HEK293T (cell line): ENCODE results near the gene ATP9A.
"Not testable (repeated sequence)": the region's sequence is repeated elsewhere in the genome, so short reads cannot be mapped to it uniquely, and the experiment has no call there.

ENCODE experiments used
- CTCF ChIA-PET: fragments of 350-600 bp; formaldehyde crosslinking; extraction: SDS; loops from one replicate; lab custom pipeline; 2021; ENCODE audit warnings: antibody characterized with exemption, inconsistent platforms; lab: Yijun Ruan, JAX
- POLR2A ChIA-PET: fragments of 350-600 bp; formaldehyde crosslinking; extraction: SDS; loops from one replicate; lab custom pipeline; 2020; ENCODE audit warnings: antibody characterized with exemption, inconsistent platforms; lab: Yijun Ruan, JAX
- DNase-seq: peaks from one replicate; pipeline ENCODE4 v3.0.0; 2012; ENCODE audit warnings: mixed read lengths; ENCODE audit errors: extremely low spot score
- ARNT ChIP-seq: fragments of 450-650 bp; IDR thresholded peaks from 2 replicates; pipeline ENCODE4 v1.6.1; 2017; ENCODE audit warnings: mild to moderate bottlenecking
- BHLHE40 ChIP-seq: fragments of 450-650 bp; IDR thresholded peaks from 2 replicates; pipeline ENCODE4 v1.6.1; 2016; ENCODE audit warnings: mild to moderate bottlenecking, moderate library complexity, borderline replicate concordance
- CTBP1 ChIP-seq: fragments of 450-650 bp; IDR thresholded peaks from 2 replicates; pipeline ENCODE4 v1.6.1; 2016; ENCODE audit warnings: borderline replicate concordance
- ELF4 ChIP-seq: fragments of 450-650 bp; IDR thresholded peaks from 2 replicates; pipeline ENCODE4 v1.6.1; 2017; ENCODE audit warnings: antibody characterized with exemption
- FOXA1 ChIP-seq: fragments of 450-650 bp; IDR thresholded peaks from 2 replicates; pipeline ENCODE4 v1.6.1; 2016; ENCODE audit warnings: mild to moderate bottlenecking
- FOXK2 ChIP-seq: fragments of 450-650 bp; IDR thresholded peaks from 2 replicates; pipeline ENCODE4 v1.6.1; 2016; ENCODE audit warnings: mild to moderate bottlenecking
- FOXM1 ChIP-seq: fragments of 450-650 bp; IDR thresholded peaks from 2 replicates; pipeline ENCODE4 v1.6.1; 2017; ENCODE audit warnings: mild to moderate bottlenecking, borderline replicate concordance
- HDGF ChIP-seq: fragments of 450-650 bp; IDR thresholded peaks from 2 replicates; pipeline ENCODE4 v1.6.1; 2017; ENCODE audit warnings: antibody characterized with exemption, borderline replicate concordance
- L3MBTL2 ChIP-seq: fragments of 450-650 bp; conservative IDR thresholded peaks from 2 replicates; pipeline ENCODE4 v1.6.1; 2016; ENCODE audit warnings: mild to moderate bottlenecking
- LEF1 ChIP-seq: fragments of 450-650 bp; IDR thresholded peaks from 2 replicates; pipeline ENCODE4 v1.6.1; 2017; ENCODE audit warnings: mild to moderate bottlenecking, borderline replicate concordance
- NFRKB ChIP-seq: fragments of 450-650 bp; IDR thresholded peaks from 2 replicates; pipeline ENCODE4 v1.6.1; 2016; ENCODE audit warnings: mild to moderate bottlenecking, moderate library complexity
- SP1 ChIP-seq: fragments of 450-650 bp; IDR thresholded peaks from 2 replicates; pipeline ENCODE4 v1.6.1; 2017
- SUZ12 ChIP-seq: fragments of 450-650 bp; IDR thresholded peaks from 2 replicates; pipeline ENCODE4 v1.6.1; 2016; ENCODE audit warnings: mild to moderate bottlenecking
- TARDBP ChIP-seq: fragments of 450-650 bp; IDR thresholded peaks from 2 replicates; pipeline ENCODE4 v1.6.1; 2016
- ZNF384 ChIP-seq: fragments of 450-650 bp; IDR thresholded peaks from 2 replicates; pipeline ENCODE4 v1.6.1; 2016
- TF ChIP-seq, protein P1 (sequence below): fragments of 450-650 bp; IDR thresholded peaks from 2 replicates; pipeline ENCODE4 v1.6.1; 2016

Gene ATP9A

GRCh38 chr20:51738877-51739447 lies 29.2 kb downstream of the ATP9A start:
- POLR2A ChIA-PET, result no interaction called here
- TF ChIP-seq FOXM1, result no peak
- no peak for TF ChIP-seq L3MBTL2
- TF ChIP-seq FOXK2, result no peak
- TF ChIP-seq ELF4, result no peak
- no peak for TF ChIP-seq BHLHE40
- TF ChIP-seq NFRKB, result no peak
- CTCF ChIA-PET, result no interaction called here
- DNase-seq, result no peak

- CTCF ChIA-PET, POLR2A ChIA-PET, DNase-seq: not testable (repeated sequence)
Measured at GRCh38 chr20:51738261-51738660, 29.9 kb downstream of the ATP9A start.

GRCh38 chr20:51736947-51737346 lies 31.2 kb downstream of the ATP9A start:
- ChIA-PET CTCF (interaction anchor here (0.6 kb wide), 1 partner anchor 264 kb away, joined by 5 read pairs; no protein-coding TSS in a partner anchor), POLR2A (no interaction called here)
- TF ChIP-seq BHLHE40 (no peak), ARNT (no peak), SP1 (no peak), FOXA1 (no peak), HDGF (no peak), FOXK2 (no peak), ELF4 (no peak), NFRKB (no peak), SUZ12 (no peak), LEF1 (no peak), FOXM1 (no peak), TARDBP (no peak), ZNF384 (no peak), L3MBTL2 (no peak), CTBP1 (no peak)
- TF ChIP-seq, protein P1, sequence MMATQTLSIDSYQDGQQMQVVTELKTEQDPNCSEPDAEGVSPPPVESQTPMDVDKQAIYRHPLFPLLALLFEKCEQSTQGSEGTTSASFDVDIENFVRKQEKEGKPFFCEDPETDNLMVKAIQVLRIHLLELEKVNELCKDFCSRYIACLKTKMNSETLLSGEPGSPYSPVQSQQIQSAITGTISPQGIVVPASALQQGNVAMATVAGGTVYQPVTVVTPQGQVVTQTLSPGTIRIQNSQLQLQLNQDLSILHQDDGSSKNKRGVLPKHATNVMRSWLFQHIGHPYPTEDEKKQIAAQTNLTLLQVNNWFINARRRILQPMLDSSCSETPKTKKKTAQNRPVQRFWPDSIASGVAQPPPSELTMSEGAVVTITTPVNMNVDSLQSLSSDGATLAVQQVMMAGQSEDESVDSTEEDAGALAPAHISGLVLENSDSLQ, result no peak
- DNase-seq, result no peak

DNA sequence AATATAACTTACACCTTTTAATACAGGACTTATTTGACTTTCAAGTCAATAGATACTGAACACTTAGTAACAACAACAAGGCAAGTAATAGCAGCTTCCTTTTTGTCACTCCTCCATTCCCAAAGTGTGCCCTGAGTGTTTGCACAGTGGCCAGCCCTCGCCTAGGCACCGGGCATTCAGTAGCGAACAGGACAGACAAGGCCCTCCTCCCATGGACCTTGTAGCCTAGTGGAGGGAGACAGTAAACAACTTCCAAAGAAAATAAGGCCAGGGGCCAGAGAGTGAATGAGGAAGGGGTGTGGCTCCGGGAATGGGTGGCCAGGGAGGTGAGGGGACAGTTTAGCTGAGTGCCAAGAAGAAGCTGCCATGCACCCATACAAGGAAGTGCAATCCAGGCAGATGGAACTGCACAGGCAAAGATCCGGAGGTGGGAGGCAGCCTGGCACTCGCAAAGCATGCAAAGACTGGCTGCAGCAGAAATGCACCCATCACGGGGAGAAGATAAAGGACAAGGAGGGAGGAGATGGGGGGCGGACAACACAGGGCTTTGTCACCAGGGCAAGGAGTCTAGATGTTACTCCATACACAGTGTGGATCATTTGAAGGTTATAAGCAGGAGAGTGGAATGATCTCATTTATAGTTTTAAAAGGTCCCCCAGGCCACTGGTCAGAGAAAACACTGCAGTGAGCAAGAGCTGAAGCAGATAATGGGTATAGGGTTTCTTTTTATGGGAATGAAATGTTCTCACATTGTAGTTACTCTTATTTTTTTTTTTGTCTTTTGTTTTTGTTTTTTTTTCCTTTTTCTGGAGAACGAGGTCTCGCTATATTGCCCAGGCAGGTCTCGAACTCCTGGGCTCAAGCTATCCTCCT lies 32.2 kb downstream of the ATP9A start:
- peak; percentile 79 for TF ChIP-seq ZNF384
- TF ChIP-seq FOXA1, result no peak
- no peak for TF ChIP-seq ARNT
- DNase-seq, result no peak
- ChIA-PET CTCF (interaction anchor here (0.6 to 0.7 kb wide), 3 partner anchors 35 to 263 kb away, joined by 3 to 7 read pairs (median 5); no protein-coding TSS in a partner anchor), POLR2A (no interaction called here)

DNA sequence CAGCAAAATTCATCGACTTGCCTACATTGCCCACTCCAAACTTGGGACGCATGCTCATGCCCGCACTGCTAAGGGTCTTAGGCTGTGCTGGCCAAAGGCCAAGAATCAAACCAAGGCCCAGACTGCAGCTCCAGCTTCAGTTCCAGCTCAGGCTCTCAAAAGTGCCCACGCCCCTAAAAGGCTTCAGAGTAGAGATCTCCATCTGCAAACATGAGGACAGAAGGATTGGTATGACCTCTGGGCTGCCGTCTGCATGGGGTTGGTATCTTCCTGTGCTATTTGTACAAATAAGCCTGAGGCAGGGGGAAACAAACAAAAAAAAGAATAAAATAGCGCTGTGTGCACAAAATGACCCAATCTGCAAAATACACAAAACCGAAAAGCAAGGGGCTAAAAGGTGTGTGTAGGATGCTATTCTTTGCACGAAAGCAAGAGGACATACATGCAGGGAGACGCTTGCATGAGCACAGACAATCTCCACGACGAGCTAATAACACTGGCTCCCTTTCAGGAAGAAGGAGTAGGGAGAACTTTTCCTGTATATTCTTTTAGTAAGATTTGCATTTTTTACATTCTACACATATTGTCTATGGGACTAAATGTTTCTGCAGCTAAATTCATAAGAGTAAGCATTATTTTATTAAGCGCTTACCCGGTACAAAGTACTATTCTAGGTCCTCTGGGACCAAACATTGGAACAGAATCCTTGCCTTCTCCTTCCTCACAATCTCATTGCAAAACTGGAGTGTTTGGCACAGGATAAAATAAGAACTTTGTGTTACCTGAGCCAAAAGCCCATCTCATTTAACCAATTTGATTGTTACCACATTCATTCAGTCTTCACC lies 33.1 kb downstream of the ATP9A start:
- CTCF ChIA-PET, result interaction anchor here (0.6 kb wide), 1 partner anchor 34 kb away, joined by 3 read pairs; no protein-coding TSS in a partner anchor
- POLR2A ChIA-PET, result no interaction called here
- no peak for DNase-seq
- TF ChIP-seq BHLHE40 (no peak), HDGF (no peak), SP1 (no peak), FOXK2 (no peak)

DNA sequence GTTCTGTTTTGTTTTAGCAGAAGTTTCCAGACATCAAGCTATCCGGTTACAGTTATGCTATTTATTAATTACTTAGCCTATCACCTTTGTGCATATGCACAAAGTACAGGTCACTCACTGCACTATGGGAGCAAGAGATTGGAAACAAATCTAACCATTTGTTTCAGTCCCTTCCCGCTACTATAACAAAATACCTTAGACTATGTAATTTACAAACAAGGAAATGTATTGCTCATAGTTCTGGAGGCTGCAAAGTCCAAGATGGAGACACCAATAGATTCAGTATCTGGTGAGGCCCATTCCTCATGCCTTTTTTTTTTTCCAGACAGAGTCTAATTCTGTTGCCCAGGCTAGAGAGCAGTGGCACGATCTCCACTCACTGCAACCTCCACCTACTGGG lies 35.1 kb downstream of the ATP9A start:
- DNase-seq, result no peak
- ChIA-PET POLR2A (no interaction called here), CTCF (no interaction called here)
- TF ChIP-seq ARNT (no peak), FOXK2 (no peak), SUZ12 (no peak), CTBP1 (no peak), BHLHE40 (no peak)

DNA sequence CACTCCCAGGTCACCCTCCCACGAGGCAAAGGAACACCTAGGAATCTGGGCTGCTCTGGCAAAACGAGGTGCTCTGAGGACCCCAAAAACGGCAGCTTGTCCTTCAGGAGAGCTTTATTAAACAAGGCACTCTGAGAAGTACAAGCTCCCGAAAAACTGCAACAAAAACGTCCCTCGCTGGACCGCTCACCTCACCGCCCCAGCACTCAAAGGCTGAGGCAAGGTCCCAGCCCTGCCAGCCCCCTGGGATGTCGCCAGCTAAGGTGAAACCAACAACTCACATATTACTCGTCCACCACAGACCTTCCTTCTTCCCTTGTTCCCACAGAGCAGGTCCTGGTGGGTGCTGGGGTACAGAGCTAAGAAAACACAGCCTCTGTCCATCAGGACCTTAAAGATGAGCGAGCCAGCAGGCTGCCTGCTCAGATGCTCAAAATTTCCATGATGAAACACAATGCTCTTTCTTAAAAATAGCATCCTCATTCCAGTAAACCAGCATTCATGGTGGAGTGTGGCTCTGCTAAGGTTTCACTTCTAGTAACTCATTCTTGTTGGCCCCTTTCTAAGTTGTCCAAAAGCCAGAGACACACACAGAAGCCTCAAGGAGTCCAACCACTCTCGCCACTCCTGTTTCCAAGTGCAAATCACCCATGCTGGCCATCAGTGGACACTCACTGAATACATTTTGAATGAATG lies 35.9 kb downstream of the ATP9A start:
- ChIA-PET POLR2A (no interaction called here), CTCF (interaction anchor here (1.1 kb wide), 1 partner anchor 11 kb away, joined by 4 read pairs; no protein-coding TSS in a partner anchor)
- TF ChIP-seq FOXK2 (no peak), TARDBP (no peak), SP1 (no peak), HDGF (no peak), ELF4 (no peak), FOXA1 (no peak), ZNF384 (no peak), SUZ12 (no peak), L3MBTL2 (no peak), CTBP1 (no peak), BHLHE40 (no peak), LEF1 (no peak), ARNT (no peak), FOXM1 (no peak), NFRKB (no peak)
- TF ChIP-seq, protein P1, result no peak
- DNase-seq, result no peak
